ENCODE results near the gene NPHP1.
"Not testable (repeated sequence)": the region's sequence is repeated elsewhere in the genome, so short reads cannot be mapped to it uniquely, and the experiment has no call there.

The NPHP1 gene

DNA sequence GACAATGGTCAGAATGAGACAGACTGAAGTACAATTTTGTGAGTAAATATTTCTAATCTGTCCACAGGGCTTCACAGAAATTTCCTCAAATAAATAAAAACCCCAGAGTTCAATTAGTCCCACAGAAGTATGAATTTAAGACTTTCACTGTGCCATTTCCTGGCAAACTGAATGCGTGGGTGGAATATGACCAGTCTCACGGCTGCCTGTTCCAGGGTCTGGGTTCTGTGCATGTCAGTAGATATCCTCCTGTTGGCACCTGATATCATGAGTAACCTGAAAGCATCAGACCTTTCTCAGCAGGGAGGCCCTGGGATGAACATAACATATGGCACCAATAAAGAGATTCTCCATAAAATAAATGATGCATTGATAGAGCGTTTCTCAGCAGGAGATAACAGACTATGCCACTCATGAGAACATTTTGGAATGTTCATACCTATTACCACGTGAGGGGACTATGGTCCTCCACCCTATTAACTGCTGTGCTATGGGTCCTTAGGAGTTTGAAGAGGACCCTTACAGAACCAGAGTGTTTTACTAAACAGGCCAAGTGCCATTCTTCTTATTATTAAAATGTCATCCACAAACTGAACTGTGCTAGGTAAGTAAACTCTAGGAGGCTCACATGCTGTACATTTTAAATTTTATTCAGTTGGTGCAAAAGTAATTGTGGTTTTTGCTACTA is 78.6 kb downstream of the NPHP1 start:
- no peak for DNase-seq

DNA sequence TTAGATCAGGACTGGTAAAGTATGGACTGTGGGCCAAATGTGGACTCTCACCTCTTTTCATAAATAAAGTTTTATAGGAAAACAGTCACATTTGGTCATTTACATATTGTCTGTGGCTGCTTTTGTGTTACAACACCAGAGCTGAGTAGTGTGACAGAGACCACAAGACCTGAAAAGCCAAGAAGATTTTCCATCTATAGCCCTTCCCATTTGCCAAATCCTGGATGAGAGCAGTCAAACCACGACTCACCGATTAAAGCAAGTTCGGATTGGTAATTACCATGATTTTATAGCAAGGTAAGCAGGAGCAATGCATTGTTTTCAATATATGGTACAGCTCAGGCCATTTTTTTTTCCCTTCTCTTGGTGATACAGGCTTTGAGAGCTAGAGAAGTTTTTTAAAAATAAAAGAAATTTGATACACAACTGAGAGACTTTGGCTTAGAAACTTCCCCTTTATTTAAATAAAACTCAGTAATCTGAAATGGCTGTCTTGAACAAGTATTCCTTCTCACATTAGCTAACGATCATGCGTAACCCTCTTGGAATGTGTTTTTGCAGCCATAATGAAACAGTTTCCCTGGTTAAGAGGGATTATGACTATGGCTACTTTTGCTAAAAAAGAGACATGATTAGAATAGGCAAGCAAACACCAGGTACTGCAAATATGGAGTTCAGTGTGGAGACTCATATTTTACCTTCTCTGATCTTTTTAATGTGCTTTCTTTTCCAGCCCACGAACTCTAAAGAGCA is 79.7 kb downstream of the NPHP1 start:
- DNase-seq = no peak

DNA sequence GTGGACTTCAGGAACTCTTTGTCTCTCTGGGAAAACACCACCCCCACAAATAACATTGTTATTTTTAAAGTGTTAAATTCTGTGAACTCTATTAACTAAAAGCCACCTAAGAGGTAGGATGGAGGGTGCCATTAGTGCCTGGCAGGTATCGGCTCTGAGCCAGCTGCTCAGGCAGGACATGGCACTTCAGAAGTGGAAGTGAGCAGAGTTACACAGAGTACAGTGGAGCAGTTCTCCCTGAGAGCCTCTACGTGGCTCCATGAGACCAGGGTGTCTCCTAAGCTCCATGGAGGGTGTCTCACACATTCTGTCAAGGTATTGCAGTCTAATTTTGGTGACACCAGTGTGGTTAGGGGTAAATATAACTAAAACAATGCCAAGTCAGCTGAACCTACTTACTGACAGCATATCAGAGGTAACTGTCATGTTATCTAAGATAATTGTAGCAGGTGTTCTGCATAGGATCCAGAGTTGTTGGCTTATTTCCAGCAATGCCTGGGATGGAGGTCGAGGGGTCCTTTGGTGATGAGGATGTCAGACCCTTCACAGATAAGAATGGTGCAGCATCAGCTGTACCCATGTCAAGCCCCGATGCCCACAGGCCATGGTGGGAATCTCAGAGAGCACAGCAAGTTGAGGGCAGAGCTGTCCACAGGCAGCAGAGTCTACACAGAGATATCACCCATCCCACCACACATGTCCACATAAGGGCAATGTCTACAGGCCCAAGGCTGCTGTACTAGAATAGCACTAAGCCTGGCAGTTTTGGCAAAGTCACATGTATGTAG is 80.6 kb downstream of the NPHP1 start:
- DNase-seq = no peak

DNA sequence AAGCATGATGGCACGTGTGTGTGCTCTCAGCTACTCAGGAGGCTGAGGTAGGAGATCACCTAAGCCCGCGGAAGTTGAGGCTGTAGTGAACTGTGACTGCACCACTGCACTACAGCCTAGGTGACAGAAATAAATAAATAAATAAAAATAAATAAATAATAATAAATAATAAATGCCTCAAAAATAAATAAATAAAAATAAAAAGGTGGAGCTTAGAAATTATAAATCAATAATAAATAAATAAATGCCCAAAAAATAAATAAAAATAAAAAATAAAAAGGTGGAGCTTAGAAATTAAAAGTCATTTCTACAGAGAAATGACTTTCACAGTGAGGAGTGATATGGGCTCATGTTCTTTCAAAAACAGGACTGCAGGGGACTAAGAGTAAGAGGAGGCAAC is 83.2 kb downstream of the NPHP1 start:
- no peak for DNase-seq

DNA sequence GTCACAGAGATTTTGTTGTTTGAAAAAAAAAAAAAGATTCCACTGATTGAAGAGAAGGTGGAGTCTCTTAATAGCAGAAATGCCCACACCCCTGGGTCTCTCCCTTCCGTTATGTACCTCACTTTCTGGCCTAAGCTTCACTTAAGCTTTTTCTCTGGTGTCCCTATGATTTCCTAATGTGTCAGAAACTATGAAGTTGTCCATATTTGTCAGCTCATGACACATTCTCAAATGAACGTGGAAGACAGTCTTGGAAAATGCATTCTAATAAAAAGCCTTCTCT is 83.8 kb downstream of the NPHP1 start:
- no peak for DNase-seq

DNA sequence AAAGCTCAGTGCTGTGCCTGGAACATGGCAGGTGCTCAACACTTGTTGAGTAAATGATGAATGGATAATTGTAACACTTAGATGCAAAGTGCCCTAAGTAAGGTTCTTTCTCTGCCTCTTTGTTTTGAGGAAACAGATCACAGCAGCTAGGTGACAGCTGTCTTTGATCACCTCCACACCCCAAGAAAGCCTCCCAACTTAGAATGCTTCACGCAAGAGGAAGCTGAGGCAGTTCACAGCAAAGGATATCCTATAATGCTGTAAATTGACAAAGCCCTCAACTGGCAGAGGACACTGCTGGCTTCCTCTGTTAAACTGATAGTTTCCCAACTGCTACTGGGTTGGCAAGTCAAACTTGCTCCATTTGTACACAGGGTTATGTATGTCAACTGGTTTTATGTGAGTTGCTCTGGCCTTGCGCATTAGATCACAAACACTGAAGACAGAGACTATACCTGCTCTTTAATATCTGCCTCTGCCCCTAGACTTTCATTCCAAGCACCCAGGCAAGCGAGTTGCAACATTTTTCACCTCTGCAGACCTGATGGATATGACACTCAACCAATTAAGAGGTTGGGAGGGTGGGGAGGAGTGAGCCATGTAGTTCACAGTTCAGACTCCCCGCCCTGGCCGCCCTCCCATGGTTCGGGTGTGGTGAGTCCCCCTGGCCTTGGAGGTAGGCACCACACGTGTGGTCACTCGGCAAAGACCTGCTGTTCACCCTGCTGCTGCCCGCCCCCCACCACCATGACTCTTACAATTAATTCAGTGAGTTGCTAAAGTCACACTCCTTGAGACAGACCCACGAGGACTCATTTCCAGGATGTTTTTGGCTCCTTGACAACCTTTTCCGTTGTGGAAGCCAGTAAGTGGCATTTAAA is 84.4 kb downstream of the NPHP1 start:
- no peak for DNase-seq

DNA sequence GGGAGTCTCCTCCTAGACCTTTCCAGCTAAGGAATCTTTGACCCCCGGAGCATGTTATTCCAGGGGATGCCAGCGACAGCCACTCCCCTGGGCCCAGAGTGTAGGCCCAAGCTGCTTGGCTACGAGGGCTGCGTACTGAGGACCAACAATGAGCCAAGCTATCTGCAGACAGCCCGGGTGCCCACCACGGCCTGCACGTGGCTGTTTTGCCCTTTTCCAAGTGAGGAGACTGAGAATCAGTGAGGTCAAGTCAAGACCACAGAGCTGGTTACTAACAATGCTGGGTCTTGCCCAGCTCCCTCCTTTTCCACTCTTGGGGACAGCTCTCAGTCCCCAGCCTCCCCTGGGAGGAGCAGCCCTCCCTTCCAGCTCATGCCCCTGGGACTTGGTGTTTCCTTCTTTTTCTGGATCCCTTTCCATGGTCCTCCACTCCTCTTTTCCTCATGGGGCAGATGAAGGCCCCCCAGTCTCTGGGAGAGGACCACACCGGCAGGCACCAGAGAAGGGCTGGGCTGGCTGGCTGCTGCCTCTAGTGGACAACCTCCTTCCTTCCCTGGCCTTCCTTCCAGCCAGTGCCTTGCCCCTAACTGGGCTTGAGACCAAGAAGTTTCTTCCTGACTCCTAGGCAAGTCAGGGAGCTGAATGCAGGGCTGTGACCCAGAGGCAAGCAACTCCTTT is 88.6 kb downstream of the NPHP1 start:
- DNase-seq = no peak

DNA sequence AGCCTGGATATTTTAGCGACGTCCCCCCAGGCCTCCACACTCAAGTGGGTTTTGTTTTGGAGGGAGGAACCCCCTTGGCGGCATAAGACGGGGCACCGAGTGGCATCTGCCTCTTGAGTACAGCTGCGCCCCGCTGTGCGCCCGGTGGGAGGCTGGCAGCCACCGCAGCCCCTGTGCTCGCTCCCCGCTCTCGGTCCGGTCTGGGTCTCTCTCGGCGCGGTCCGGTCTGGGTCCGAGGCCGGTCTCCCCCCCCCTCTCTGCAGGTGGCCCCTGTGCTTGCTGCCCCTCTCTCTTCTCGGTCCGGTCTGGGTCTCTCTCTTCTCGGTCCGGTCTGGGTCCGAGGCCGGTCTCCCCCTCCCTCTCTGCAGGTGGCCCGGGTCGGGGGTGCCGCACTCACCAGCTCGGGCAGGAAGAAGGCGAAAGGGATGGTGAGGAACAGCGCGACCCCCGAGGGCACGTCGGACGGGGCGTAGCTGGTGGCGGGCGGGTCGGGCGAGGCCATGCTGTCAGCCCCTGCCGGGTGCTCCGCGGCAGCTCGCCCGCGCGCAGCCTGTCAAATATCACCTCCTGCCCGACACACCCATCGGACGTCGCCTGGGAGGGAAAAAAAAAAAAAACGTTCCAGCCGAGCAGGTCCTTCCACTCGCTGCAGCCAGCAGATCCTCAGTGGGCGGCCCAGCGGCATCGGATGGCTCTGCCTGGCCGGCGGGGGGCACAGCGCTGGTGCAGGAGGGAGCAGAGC is 89.4 kb downstream of the NPHP1 start, which contains the start of gene MALL:
Gene MALL (minus strand): TSS at position 532 of the 742 bp plus-strand sequence. CDS start 30 bp downstream, at position 502.
- no peak for DNase-seq

DNA sequence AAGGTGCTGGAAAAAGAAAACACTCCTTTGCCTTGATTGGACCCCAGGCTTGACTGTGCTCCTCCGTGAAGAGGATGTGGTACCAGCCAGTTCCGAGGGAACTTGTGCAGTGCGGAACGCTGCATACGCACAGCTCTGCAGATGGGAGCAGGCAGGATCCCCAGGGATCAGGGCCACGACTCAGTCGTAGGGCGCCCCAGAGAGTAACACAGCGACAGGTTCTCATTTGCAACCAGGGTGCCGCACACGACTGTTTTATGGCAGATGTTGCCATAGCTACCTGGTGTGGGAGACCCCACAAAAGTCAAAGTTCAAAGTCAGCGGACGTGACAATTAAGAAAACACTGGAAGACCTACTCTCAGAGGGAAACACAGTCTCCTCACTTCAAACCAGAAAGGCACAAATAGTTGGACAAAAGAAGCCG is 90.0 kb downstream of the NPHP1 start:
- no peak for DNase-seq

DNA sequence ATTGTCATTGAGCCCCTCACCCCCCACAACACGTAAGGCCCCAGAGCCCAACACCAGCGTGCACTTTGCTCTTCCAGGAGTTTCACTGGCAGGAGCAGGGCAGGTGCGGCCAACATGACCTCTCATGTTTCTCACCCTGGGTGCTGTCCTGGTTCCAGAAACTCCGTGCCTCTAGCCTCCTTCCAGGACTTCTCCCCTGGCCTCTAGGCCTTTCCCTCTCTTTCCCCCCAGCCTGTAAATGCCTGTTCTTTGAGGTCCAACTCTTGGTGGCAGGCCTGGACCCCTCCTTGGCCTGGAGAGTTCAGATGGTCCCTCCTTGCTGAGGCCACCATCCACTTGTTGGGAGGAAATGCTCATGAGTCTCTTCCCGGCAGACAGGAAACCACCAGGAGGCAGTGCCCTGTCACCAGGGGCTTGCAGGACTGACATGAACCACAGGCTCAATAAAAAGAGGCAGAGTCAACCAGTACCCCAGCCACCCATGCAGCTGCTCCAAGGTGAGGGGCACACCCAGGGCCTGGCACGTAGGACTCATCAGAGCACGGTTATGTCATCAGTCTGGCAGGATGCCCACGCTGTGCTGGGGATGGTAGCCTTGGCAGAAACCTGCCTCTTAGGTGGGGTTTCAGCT is 90.7 kb downstream of the NPHP1 start:
- no peak for DNase-seq

DNA sequence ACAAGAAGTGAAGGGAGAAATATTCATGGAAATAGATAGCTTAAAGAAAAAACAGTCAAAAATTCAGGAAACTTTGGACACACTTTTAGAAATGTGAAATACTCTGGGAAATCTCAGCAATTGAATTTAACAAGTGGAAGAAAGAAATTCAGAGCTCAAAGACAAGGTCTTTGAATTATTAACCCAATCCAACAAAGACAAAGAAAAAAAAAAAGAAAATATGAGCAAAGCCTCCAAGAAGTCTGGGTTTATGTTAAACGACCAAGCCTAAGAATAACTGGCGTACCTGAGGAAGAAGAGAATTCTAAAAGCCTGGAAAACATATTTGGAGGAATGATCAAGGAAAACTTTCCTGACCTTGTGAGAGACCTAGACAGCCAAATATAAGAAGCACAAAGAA is 96.5 kb downstream of the NPHP1 start:
- DNase-seq = not testable (repeated sequence)

DNA sequence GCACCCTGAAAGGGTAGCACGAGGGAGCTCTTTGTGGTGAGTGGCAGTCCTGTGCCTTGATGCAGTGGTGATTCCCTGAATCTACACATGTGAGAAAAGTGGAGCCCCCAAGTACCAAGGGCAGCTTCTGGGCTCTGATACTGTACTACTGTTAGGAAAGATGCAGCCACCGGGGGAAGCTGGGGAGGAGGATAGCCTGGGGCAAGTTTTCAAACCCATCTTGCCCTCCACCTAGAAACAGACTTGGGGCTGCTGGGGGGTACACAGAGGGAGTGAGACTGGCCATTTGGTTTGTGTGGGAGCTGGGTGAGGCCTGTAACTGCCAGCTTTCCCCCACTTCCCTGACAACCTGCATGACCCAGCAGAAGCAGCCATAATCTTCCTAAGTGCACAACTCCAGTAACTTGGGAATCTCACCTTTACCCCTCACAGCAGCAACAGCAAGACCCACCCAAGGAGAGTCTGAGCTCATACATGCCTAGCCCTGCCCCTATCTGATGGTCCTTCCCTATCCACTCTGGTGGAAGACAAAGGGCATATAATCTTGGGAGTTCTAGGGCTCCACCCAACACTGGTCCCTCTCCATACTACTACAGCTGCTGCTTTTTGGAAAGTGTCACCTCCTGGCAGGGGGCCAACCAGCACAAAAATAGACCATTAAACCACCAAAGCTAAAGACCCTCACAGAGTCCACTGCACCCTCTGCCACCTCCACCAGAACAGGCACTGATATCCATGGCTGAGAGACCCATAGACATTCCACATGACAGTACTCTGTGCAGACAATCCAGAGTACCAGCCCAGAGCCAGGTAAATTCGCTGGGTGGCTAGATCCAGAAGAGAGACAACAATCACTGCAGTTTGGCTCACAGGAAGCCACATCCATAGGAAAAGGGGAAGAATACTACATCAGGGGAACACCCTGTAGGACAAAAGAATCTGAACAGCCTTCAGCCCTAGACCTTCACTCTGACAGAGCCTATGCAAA is 97.4 kb downstream of the NPHP1 start:
- no peak for DNase-seq

DNA sequence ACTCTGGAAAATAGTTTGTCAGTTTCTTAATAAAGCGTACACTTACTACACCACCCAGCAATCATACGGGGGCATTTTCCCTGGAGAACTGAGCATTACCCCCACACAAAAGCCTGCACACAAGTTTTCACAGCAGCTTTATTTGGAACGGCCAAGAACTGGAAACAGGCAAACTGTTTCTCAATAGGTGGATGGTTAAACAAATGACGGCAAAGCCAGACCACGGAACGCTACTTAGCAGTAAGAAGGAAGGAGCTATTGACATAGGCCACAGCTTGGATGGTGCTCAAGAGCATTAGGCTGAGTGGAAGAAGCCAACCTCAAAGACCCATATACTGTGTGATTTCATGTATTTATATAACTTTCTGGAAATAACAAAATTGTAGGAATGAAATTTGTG is 98.2 kb downstream of the NPHP1 start:
- no peak for DNase-seq

DNA sequence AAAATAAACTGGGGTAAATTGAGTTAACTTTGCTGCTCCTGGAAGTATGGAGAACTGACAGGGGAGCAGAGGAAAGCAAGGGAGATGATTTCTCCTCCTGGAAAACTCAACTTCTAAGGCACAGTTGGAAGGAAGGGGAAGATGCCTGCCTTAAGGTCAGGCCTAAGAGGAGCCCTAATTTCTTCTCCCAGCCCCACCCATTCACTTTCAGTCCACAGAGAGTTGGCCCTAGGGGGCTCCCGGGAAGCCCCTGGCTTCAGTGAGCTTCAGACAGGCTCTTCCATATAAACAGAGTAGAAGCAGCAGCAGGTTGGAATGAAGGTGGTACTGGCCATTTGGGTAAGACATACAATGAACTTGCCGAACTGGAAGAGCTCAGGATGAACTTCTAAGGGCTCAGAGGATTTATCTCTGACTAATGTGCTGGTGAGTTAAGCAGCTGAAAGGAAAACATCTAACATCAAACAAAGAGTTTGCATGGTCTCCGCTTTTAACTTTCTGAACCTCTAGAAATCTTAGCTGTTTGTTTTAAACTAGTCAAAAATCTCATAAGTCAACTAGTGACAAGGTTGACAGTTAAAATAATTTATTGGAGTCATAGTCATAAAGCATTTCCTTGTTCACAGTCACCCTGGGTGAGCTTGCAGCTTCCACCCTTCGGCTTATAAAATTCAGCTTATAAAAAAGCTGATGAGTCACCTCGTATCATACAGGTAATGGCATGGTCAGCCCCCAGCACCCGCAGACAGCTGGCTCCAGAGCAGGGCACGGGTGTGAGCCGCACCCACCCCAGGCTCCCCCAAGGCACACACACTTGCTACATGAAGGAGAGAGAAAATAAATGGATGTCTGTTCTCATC is 99.0 kb downstream of the NPHP1 start:
- no peak for DNase-seq

DNA sequence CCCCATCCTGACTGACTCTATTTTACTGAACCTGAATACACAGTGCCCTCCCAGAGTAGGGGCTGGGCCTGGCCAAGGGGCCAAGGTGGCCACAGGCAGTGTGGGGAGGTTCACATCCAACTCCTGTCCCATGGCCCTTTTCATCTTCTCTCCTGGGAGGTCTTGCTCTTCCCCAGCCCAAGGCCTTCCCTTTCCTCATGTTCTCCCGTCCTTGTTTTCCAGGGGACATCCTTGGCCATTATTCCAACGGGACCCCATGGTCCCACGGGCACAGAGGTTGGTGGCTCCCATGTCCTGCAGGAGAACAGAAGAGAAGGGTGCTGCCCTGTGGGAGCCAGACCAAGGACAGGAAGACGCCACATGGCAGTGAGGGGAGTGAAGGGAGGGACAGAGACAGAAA is 99.6 kb downstream of the NPHP1 start:
- no peak for DNase-seq

DNA sequence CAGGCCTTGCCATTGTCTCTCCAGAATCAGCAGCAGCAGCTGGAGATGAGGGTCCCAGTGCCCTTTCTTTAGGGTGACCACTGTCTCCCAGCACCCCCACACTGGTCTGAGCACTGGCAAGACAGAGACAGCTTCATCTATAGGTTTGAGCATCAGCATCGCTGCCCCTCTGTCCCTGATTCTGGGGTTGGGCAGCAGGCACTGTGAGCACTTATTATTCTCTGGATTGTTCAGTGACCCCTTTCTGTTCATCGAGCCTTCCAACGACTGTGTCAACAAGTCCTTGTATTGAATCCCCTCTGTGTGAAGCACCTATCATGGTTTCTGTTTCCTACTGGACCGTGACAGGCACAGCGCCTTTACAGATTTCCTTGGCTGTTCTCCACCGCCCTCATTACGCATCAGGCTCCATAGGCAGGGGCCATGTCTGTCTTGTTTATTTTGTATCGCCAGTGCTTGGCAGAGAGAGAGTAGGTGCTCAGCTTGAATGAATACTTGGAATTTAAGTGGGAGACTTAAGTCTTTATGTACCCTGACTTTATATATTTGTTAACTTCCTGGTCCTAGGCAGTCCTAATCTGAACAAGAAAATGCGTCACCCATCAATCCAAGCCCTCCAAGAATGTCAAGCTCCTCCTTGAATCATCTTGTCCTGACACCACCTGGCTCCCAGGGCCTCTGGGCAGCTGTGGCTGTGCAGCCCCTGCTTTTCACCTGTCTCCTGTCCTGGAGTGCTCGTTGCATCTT is 100.6 kb downstream of the NPHP1 start:
- no peak for DNase-seq

DNA sequence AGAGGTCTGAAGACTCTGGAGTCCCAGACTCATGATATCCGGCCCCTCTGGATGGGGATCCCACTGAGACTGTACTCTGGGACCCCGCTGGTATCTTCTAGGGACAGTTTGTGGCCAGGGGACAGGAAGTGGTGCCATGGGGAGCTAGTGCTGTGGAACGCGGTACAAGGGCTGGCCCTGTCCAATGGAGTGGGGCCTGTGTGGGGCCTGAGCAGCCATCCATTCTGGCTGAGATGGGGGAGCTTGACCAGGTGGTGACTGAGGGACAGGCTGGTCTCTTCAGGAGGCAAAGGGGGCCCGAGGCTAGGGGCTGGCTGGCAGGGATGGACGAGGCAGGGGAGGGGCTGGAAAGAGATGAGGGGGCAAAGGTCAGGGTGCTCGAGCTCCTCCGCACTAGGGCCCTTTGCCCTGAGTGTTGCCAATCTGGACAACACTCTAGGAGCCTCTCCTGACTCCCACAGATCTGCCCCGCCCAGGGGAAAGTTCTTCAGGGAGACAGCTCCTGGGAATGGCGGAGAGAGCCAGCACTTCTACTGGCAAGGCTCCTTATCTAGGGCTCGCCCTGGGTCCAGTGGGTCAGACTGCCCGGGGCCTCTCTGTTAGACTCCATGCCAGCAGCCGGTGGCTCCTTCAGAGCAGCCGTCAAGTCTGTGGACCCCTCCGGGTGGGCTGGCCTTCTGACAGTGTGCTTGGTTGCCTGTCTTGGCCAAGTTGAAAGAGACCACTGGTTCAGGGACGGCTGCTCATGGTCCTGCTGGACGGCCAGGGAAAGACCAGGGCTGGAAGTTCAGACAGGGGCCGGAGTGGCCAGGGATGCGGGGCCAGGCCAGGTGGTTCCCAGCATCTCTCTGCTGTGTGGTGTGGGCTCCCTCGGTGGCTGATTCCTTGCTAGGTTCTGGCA is 101.5 kb downstream of the NPHP1 start:
- no peak for DNase-seq

Data from activated gamma-delta T cell (primary cell).